Glomerular visceral epithelial cell (primary cell): ENCODE data around the gene MT1E.
"Not testable (repeated sequence)": the region's sequence is repeated elsewhere in the genome, so short reads cannot be mapped to it uniquely, and the experiment has no call there.

Experiments
- DNase-seq: peaks from one replicate; pipeline ENCODE4 v3.0.0-alpha.2; 2016; ENCODE audit errors: extremely low spot score

Gene MT1E

DNA sequence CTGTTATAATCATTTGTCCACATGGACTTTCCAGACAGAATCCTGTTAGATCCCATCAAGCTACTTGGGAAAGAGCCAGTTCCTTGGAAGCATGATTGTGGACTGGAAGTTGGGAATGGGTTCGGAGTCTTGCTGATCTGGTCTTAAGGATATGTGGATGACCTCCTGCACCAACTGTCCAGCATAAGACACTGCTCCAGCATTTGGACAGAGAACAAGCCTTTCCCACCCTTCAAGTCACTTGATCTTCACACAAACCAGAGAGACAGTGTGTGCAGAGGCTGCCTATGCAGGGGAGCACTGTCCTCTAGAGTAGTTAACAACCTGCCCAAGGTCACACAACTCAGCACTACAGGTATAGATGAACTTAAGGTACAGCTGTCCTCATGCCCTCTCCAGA is 20.3 kb downstream of the MT1E start:
- no peak for DNase-seq

DNA sequence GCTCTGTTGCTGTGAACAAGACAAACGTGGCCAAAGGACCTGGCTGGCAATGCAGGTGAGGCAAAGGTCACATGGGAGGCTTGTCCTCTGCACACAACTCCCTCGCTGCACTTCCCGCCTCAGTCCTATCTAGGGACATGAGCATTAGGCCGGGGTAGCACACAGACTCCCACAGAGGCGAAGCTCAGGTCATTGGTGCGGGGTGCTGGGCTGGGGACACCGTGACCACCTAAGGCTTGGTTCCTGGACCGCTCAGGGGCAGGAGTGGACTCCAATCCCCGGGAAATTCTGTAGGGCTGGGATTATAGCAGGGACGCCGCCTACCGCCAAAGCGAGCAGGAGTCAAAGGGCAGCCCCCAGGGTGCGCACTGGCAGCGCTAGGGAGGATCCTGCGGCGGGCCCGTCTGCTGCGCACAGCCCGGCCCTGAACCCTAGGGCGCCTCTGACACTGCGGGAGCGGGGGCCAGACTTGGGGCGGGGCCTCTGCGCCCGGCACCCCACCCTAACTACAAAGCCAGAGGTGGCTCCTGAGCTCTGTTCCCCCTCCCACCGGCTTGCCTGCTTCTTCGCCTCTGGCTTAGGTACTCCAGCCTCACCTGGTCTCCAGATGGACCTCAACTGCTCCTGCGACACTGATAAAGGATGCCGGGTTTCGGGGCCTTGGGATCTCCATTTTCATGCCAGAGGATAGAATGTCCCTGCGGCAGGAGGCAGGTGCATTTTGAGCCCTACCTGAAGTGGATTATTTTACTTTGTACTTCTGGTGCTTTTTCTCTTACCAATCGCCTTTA is 22.3 kb downstream of the MT1E start:
- DNase-seq: no peak

DNA sequence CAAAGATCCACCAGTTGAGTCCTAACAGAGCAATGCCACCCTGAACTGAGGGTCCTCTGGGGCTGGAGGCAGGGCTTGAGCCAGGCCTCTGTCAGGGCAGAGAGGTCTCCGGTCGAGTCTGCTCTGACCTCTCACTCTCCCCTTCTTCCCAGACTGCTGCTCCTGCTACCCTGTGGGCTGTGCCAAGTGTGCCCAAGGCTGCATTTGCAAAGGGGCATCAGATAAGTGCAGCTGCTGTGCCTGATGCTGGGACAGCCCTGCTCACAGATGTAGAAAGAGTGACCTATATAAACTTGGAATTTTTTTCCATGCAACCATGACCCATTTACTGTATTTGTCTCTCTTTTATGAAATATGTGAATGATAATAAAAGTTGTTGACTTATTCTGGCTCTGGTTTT is 23.7 kb downstream of the MT1E start:
- no peak for DNase-seq

DNA sequence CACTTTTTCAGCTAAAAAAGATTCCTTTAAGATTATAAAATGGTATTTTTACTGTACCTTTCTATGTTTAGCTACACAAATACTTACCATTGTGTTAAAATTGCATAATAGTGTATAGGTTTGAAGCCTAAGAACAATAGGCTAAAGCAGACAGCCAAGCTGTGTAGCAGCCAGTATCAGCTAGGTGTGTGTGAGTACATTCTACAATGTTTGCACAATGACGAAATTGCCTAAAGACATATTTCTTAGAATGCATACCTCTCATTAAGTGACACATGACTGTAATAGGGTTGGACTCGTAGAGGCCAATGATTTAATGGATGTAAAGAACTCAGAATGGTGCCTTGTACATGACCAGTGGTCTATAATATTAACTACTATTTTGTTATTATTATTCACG is 24.2 kb downstream of the MT1E start:
- no peak for DNase-seq

DNA sequence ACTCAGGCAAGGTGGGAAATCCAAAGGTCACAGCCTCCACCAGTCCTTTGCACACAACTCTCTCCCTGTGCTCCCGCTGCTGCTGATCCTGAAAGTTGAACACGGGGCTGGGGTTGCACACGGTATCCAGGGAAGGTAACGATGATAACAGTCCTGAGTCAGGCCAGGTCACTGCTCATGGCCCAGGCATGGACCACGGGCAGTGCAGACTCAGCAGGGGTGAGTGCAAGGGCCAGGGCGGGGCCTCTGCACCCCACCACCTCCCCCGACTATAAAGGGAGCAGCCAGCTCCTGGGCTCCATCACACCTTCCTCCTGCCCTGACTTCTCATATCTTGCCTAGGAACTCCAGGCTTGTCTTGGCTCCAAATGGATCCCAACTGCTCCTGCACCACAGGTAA is 26.0 kb downstream of the MT1E start, which contains the start of gene MT1B:
TSS of gene MT1B (plus strand) at position 301 of the 400 bp plus-strand sequence. CDS start at position 369, 68 bp downstream.
- DNase-seq: no peak

DNA sequence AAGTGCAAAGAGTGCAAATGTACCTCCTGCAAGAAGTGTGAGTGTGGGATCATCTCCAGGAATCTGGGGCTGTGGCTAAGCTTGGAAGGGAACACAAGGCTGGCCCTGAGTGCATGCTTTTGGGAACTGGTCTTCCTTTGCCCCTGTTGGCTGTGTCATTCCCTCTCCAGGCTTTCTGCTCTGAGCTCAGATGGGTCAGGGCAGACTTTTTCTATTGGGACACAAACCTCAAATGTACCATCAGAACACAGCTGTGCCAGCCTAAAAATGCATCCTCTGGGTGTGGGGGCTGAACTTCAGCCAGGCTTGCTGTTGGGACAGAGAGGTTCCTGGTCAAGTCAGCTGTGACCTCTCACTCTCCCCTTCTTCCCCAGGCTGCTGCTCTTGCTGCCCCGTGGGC is 27.0 kb downstream of the MT1E start:
- no peak for DNase-seq

DNA sequence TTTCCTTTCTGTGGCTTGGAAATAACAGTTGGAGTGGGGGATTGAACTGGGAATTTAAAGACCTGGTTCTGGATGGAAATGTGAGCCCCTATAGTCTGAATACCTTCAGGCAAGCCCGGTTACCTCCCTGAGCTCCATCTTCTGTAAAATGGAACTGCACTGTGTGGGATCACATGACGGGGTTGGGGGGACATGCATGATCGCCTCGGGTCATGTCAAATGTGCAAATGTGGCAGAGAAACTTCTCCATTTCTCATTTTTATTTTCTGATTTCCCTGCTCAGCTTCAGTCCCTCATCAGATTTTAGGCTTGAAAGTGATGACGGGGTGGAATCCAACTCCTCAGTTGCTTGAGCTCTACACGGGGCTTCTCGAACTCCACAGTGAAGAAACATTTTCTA is 27.6 kb downstream of the MT1E start:
- DNase-seq: no peak

DNA sequence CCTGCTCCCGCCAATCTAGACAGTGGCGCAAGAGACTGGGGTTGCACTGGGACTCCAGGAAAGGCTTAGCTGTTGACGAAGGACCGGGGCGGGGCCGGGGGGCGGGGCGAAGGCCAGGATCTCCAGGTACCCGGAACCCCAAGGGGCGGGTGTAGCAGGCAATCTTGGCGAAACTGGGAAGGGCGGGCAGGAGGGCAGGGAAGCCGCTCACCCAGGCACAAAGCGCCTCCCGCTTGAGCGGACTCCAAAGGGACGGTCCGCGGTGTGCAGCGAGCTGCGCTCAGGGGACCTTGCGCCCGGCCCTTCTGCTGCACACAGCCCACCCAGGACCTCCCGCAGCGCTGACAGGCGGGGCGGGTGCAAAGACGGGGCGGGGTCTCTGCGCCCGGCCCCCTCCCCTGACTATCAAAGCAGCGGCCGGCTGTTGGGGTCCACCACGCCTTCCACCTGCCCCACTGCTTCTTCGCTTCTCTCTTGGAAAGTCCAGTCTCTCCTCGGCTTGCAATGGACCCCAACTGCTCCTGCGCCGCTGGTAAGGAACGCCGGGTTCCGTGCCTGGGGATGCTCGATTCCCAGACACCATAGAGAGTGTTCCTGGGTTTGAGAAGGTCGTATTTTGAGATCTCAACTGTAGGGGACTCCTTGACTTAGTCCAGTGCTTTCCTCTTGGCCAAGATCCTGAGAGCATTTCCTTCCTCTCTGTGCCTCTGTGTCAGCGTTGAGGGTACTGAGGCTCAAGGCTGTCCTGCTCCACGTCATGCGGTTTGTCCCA is 32.2 kb downstream of the MT1E start, which contains the start of gene MT1F:
TSS of gene MT1F (plus strand) at position 405 of the 772 bp plus-strand sequence. CDS start at position 505, 100 bp downstream.
- DNase-seq: peak; percentile 83

DNA sequence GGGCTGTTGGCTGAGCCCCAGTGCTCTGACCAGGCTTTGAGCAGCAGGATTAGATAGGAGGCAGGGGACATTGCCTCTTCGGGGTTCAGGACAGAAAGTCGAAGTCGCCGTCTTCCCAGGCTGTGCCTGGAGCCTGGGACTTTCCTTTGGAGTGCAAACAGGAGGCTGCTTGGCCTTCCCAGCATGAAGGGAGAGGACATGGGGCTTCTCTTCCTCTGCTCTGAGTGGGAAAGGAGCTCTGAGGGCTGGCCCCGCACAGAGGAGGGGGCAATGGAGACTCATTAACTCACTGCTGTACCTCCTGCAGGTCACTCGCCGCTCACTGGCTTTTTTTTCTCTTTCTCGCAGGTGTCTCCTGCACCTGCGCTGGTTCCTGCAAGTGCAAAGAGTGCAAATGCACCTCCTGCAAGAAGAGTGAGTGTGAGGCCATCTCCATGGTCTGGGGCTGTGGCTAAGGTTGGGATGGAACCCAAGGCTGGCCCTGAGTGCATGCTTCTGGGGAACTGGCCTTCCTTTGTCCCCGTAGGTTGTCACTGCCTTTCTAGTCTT is 32.8 kb downstream of the MT1E start:
- no peak for DNase-seq

DNA sequence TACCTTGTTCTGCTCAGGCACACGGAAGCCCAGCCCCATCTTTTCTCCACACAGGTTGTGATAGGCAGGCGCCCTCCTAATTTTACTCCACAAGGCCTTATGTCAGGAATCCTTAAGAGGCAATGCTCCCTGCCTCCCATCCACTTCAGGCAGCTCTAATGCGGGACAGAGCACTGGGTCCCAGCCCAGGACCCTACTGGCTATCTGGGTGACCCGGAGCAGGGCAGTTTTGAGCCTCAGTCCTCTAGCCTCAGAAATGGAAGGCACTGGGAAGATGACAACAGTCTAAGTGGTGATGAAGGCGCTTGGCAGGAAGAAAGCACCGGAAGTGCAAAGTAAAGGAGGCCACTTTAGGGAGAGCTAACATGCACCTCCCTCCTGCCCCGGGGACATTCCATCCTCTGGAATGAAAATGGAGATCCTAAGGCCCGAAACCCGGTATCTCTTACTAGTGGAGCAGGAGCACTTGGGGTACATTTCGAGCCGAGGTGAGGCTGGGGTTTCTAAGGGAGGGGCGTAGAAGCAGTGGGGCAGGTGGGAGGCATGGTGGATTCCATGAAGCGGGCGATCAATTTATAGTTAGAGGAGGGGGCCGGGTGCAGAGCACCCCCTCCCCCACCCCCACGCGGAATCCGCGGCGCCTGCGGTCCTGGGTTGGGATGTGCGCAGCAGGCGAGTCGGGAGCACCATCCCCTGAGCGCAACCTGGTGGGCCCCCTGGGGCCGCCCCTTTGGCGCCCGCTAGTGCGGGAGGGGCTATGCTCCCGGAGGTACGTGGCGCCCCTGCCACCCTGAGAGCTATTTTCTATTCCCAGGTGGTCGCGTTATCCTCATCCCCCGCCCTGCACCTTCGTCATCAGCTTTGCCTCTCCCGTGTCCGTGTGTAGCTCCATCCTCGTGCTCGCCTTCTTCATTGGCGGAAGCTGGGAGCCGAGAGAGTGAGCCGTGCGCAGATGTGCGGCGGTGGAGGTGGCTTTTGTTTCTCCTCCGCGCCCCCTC is 37.1 kb downstream of the MT1E start:
- DNase-seq: no peak

DNA sequence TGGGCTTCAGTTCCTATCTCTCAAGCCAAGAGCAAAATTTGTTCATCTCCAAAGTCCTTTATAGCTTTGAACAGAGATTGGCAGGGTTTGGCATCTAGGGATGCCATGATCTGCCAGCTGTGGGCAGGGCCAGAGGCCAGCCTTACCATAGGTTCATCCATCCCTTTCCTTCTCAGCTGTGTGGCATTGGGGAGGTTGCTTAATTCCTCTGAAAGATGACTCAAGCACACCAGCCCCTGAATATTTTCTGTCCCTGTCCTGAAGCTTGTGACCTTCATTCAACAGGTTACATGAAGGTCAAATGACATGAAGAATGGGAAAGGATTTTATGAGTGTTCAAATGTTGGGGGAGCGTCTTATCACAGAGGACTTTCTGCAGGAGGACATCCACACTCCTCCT is 38.9 kb downstream of the MT1E start:
- DNase-seq: no peak

DNA sequence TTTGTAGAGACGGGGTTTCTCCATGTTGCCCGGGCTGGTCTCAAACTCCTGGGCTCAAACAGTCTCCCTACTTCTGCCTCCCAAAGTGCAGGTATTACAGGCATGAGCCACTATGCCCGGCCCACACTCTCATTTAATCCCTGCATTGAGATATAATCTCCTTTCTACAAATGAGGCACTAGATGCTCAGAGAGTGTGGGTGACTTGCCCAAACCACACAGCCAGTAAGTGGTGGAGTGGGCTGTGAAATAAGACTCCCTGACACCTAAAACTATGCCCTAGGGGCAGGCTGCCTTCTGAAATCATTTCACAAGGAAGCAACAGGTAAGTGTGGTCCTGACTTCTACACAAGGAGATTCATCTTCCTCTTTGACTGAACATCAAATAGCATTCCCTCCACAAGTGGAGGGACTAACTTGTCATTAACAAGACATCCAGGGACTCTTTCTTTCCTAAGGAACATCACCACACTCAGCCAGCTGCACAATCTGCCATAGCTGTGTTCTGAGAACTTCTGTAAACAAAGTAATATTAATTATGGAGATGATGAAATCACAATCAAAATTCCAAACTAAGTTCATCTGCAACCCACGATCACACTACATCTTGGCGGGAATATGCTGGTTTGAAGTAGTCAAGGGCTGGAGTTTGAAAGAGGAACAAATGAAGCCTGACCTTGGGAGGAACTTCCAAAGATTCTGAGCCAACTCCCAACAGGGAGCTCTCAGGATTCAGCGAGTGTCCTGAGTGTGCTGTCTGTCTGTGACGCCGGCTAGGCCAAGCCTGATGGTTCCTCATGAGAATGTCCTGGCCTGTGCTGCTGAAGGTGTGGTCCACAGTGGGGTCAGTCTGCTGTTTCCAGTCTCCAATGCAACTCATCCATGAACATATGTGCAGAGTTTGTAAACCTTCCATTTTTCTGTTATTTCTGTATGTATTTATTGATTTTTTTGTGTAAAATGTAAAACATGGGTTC is 40.0 kb downstream of the MT1E start:
- DNase-seq: not testable (repeated sequence)

DNA sequence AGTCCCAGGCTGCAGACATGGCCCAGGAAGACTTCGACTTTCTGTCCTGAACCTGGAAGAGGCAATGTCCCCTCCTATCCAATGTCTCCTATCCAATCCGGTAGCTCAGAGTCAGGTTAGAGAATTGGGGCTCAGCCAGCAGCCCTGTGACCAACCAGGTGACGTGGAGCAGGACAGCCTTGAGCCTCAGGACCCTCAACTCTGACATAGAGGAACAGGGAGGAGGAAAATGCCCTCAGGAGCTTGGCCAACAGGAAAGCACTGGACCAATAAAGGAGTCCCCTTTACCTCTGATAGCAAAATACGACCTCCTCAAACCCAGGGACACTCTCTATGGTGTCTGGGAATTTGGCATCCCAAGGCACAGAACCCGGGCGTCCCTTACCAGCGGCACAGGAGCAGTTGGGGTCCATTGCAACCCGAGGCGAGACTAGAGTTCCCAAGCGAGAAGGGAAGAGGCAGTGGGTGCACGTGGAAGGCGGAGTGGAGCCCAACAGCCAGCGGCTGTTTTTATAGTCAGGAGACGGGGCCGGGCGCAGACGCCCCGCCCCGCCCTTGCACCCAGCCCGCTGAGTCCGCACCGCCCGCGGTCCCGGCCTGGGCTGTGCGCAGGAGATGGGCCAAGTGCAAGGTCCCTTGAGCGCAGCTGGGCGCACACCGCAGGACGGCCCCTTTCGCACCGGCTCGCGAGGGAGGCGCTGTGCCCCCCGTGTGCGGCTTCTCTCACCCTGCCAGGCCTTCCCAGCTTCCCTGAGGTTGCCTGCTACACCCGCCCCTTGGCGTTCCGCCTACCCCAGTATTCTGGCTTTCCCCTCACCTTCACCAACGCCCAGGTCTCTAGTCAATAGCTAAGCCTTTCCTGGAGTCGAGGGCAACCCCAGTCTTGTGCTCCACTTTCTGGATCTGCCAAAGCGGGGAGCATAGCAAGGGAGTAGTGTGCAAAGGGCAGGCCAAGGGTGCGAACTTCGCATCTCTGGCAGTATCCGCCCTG is 42.3 kb downstream of the MT1E start, which contains the start of gene MT1G:
TSS of gene MT1G (minus strand) at position 485 of the 991 bp plus-strand sequence. CDS start at position 413, 72 bp downstream.
- DNase-seq: no peak

DNA sequence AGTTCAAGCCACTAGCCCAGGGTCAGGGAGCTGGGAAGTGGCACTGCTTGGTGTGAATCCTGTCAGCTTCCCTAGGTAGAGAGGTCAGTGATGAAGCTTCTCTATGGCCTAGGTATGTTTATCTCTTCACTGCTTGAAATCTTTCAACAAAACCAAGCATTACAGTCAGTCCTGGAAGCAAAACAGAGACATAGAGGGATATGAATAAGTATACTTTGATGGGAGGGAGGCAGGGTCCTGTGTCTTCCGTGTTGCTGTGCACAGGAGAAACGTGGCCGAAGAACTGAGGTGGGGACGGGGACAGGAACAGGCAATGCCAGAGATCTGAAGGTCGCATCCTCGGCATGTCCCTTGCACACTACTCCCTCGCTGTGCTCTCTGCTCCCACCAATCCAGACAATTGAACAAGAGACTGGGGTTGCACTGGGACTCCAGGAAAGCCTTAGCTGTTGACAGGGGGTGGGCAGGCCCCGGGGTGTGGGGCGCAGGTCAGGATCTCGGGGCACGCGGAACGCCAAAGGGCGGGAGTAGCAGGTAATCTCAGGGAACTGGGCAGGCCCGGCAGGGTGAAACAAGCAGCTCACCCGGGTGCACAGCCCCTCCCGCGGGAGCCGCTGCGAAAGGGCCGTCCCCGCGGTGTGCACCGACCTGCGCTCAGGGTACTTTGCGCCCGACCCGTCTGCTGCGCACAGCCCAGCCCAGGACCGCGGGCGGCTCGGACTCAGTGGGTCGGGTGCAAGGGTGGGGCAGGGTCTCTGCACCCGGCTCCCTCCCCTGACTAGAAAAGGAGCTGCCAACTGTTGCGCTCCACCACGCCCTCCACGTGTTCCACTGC is 43.6 kb downstream of the MT1E start, which contains the start of gene MT1H:
TSS of gene MT1H (plus strand) at position 810 of the 835 bp plus-strand sequence. CDS start 71 bp downstream, outside the sequence.
- no peak for DNase-seq

DNA sequence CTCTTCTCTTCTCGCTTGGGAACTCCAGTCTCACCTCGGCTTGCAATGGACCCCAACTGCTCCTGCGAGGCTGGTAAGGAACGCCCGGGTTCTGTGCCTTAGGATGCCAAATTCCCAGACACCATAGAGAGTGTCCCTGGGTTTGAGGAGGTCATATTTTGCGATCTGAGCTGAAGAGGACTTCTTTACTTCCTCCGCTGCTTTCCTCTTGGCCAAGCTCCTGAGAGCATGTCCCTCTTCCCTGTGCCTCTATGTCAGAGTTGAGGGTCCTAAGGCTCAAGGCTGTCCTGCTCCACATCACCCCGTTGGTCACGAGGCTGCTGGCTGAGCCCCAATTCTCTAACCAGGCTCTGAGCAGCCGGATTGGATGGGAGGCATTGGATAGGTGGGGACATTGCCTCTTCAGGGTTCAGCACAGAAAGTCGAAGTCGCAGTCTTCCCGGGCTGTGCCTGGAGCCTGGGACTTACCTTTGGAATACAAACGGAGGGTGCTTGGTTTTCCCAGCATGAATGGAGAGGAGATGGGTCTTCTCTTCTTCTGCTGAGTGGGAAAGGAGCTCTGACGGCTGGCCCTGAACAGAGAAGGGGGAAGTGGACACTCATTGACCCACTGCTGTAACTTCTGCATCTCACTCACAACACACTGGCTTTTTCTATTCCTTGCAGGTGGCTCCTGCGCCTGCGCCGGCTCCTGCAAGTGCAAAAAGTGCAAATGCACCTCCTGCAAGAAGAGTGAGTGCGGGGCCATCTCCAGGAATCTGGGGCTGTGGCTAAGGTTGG is 44.4 kb downstream of the MT1E start:
- DNase-seq: no peak

DNA sequence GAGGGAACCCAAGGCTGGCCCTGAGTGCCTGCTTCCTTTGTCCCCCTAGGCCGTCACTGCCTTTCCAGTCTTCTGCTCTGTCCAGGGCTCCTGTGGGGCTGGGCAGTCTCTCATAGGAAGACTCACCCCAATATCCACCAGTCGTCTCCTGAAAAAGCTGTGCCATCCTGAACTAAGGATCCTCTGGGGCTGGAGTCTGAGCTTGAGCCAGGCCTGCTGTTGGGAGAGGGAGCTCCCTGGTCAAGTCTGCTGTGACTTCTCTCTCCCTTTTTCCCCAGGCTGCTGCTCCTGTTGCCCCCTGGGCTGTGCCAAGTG is 45.0 kb downstream of the MT1E start:
- no peak for DNase-seq

DNA sequence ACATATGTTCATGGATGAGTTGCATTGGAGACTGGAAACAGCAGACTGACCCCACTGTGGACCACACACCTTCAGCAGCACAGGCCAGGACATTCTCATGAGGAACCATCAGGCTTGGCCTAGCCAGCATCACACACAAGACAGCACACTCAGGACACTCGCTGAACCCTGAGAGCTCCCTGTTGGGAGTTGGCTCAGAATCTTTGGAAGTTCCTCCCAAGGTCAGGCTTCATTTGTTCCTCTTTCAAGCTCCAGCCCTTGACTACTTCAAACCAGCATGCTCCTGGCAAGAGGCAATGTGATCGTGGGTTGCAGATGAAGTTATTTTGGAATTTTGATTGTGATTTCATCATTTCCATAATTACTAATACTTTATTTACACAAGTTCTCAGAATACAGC is 46.1 kb downstream of the MT1E start:
- not testable (repeated sequence) for DNase-seq
